ACHN (cell line): ENCODE measurements around the gene USP8.

Experiments
- DNase-seq: peaks from one replicate; pipeline ENCODE4 v3.0.0-alpha.2; 2015
- in situ Hi-C: cut with HindIII; loops from 2 replicates; pipeline ENCODE4 v1.10.0; 2017; ENCODE audit warnings: low sequenced_read_pairs, low pct_ligation_motif_present, low pct_unique_long_range_greater_than_20kb

The USP8 gene

GRCh38 chr15:50513001-50513400 lies 88.8 kb downstream of the USP8 start:
- in situ Hi-C loops, result no loop called here
- DNase-seq, result no peak

DNA sequence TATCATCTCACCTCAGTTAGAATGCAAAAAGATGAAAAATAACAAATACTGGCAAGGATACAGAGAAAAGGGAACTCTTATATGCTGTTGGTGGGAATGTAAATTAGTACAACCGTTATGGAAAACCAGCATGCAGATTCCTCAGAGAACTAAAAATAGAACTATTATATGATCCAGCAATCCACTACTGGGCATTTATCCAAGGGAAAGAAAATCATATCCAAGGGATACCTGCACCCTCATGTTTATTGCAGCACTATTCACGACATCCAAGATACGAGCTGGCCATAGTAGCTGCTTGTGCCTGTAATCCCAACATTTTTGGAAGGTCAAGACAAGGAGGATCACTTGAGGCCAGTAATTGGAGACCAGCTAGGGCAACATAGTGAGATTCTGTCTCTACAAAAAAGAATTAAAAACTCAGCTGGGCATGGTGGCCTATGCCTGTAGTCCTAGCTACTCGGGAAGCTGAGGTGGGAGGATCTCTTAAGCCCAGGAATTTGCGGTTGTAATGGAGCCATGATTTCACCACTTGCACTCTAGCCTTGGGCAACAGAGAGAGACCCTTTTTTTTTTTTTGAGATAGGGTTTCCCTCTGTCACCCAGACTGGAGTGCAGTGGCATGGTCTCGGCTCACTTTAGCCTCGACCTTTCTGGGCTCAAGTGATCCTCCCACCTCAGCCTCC lies 95.7 kb downstream of the USP8 start:
- no peak for DNase-seq
- in situ Hi-C loops, result no loop called here

DNA sequence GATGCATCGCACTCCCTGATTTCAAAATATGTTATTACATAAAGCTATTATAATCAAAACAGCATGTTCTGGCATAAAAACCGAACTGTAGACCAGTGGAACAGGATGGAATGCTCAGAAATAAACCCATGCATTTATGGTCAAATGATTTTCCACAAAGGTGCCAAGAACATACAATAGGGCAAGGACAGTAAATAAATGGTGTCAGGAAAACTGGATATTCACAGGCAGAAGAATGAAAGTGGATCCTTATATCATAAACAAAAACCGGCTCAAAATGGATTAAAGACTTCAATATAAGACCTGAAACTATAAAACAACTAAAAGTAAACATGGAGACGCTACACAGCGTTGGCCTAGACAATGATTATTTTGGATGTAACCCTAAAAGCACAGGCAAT lies 99.6 kb downstream of the USP8 start:
- DNase-seq, result no peak
- in situ Hi-C loops, result no loop called here

GRCh38 chr15:50531163-50531562 lies 107.0 kb downstream of the USP8 start:
- DNase-seq, result no peak

DNA sequence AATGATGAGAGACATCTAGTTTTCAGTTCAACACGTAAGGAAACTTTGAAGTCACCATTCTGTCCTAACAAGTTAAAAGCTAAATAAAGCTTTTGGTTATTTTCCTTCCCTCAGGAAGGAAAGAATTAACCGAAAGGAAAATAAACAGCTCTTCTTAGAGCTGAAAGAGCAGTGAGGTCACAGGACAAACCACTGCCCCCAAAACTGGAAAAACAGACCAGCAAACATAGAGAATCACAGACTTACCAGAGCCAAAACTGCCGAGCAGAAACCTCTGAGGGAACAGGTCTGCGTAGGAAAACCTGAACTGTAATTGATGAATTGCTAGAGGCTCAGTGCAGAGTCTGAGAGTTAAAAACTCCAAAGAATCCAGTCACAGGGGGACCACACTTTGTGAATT lies 107.6 kb downstream of the USP8 start:
- in situ Hi-C loops, result no loop called here
- DNase-seq, result no peak

More at GRCh38 chr15:50531163-50531562, 107.0 kb downstream of the USP8 start:
- in situ Hi-C loops, result no loop called here

DNA sequence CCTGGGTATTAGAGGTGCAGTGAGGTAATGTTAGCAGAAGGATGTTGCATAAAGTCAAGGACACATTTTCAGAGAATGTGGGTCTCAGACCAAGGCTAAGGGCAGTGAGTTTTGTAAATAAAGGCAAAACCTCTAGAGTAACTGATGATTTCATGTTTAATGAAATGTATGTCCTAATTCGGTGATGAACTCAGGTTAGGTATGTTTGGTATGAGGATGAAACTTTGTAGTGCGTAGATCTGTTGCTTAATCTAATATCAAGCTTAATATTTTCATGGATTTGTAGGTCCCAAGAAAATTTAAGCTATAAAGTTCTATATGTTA lies 118.6 kb downstream of the USP8 start:
- in situ Hi-C loops, result no loop called here
- no peak for DNase-seq

DNA sequence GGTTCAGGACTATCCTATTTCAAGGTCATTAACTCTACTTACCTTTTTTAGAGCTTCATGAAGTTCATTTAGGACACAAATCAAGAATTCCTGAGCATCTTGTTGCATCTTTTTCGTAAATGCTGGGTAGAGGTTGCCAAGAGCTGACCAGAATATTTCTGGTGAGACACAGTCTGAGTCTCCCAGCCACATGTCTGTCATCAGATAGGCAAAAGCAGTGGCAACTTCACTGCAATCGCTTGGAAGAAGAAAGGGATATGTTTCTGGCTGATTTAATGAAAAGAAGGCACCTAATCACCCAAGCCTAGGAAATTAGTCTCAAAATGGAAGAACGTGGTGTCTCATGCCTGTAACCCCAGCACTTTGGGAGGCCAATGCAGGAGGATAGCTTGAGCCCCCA lies 119.4 kb downstream of the USP8 start:
- in situ Hi-C loops, result no loop called here
- no peak for DNase-seq

DNA sequence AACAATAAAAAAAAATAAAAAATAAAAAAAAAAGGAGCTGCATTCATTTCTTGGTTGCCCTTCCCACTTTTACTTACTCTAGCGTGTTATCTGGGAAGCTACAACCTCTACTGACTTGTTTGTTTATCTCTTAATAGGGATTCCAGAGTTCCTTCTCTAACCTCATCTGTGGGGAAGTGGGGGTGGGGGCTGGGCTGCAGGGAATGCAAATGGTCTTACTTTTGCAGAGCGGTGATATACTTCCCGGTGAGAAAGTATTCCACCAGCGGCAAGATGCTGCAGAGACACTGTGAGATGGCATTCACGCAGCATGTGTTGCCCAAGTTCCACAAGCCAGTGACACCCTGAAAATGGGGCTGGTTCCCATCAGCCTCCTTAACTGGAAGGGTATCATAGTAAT lies 120.2 kb downstream of the USP8 start:
- DNase-seq, result no peak
- in situ Hi-C loops, result no loop called here

DNA sequence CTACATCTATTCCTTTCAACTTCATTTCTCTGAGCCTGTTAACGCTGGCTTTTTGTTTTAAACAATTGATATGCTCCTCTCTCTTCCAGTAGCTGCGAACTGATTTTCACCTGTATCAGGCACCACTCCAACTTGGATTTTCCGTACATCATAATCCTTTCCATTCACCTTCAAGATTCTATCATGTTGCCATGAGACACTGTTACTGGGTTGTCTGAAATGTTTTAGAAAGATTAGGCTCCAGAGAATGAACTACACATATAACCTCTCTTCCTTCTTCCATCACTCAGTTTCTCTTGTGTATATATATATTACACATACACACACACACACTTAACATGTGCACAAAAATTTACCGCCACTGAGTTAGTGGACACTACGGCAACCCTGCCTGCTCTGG lies 122.4 kb downstream of the USP8 start, which contains the start of gene USP50:
TSS of gene USP50 (minus strand) at position 101 of the 400 bp plus-strand sequence. CDS start 141 bp downstream, outside the sequence.
- in situ Hi-C loops, result no loop called here
- no peak for DNase-seq

GRCh38 chr15:50549326-50549725 lies 125.1 kb downstream of the USP8 start:
- no peak for DNase-seq
- in situ Hi-C loops, result no loop called here

DNA sequence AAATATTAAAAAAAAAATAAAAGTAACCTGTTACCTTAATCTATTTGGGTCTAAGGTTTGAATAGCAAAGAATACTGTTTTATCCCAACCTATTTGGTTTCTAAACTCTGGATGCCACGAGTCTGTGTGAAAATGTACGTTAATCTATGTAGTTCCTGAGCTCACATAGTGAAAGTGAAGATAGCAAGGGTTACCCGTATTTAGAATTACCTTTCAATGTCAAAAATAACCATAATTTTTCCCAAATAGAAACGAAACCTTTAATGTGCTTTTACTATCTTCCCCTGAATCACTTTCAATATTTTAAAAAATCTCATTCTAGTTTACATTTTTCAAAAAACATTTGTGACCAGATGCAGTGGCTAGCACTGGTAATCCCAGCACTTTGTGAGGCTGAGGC lies 128.0 kb downstream of the USP8 start:
- DNase-seq, result no peak
- in situ Hi-C loops, result no loop called here

- DNase-seq, result no peak
- in situ Hi-C loops, result no loop called here
Measured at GRCh38 chr15:50556642-50557371, 132.6 kb downstream of the USP8 start.

DNA sequence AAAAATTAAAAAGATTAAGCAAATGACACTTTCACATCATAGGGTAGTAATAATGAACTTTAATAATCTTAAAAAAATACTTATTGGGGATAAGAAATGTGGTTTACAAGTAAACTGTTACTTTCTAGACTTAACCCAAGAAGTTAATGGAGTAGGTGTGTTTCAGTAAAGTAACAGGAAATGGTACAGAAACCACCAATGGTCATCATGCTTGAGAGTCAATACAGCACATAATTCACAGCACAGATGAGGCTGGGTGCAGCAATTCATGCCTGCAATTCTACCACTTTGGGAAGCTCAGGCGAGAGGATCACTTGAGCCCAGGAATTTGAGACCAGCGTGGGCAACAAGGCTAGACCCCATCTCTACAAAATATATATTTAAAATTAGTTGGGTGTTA lies 133.8 kb downstream of the USP8 start:
- DNase-seq, result no peak
- in situ Hi-C loops, result no loop called here

- in situ Hi-C loops, result no loop called here
- DNase-seq, result no peak
Measured at GRCh38 chr15:50562735-50563640, 138.8 kb downstream of the USP8 start.

- in situ Hi-C loops, result no loop called here
- no peak for DNase-seq
Measured at GRCh38 chr15:50563756-50564155, 139.6 kb downstream of the USP8 start.
